ENCODE data around the gene PAX3. TPM values are rescaled to one million over a fixed set of nuclear protein-coding genes. Genes with fewer than 3 reads are reported as not detected.

Gene PAX3
- total RNA-seq, 1 donor, result not detected

- H3K27ac ChIP-seq (ENCODE audit: low read depth, low read length), result no peak overlapping the region
- H3K4me2 ChIP-seq (ENCODE audit: insufficient read depth, low read length), result no peak overlapping the region
- H3K27me3 ChIP-seq (ENCODE audit: insufficient read depth, low read length), result no peaks in the 10 kb centered on the region
- no peaks in the 10 kb centered on the region for H4K20me1 ChIP-seq (ENCODE audit: insufficient read depth, low read length)
- H3K4me3 ChIP-seq (ENCODE audit: insufficient read depth, low read length), result no peak overlapping the region
- no peak for DNase-seq (ENCODE audit: insufficient read length, low spot score, missing footprints)
- H3K36me3 ChIP-seq (ENCODE audit: insufficient read depth, low read length), result no peaks in the 10 kb centered on the region
- no peaks in the 10 kb centered on the region for H3K9me3 ChIP-seq (ENCODE audit: low read depth, low read length)
- no peaks in the 10 kb centered on the region for H3K4me1 ChIP-seq (ENCODE audit: insufficient read depth, low read length)
- TF ChIP-seq CTCF (IDR thresholded peaks at IDR 0.05; ENCODE audit: extremely low read depth, low read depth, low read length), result no peak
- H3K79me2 ChIP-seq (ENCODE audit: insufficient read depth, low read length), result no peaks in the 10 kb centered on the region
- no peak overlapping the region for H2AFZ ChIP-seq (ENCODE audit: low read length)
Measured at GRCh38 chr2:222248256-222248655, 50.5 kb downstream of the PAX3 start.

GRCh38 chr2:222242532-222242931, 56.3 kb downstream of the PAX3 start:
- H3K79me2 ChIP-seq (ENCODE audit: insufficient read depth, low read length), result no peaks in the 10 kb centered on the region
- no peak for TF ChIP-seq CTCF (IDR thresholded peaks at IDR 0.05; ENCODE audit: extremely low read depth, low read depth, low read length)
- H3K36me3 ChIP-seq (ENCODE audit: insufficient read depth, low read length), result no peaks in the 10 kb centered on the region
- no peaks in the 10 kb centered on the region for H3K27me3 ChIP-seq (ENCODE audit: insufficient read depth, low read length)
- DNase-seq (ENCODE audit: insufficient read length, low spot score, missing footprints), result no peak
- no peak overlapping the region for H2AFZ ChIP-seq (ENCODE audit: low read length)
- no peaks in the 10 kb centered on the region for H3K4me1 ChIP-seq (ENCODE audit: insufficient read depth, low read length)
- no peak overlapping the region for H3K4me3 ChIP-seq (ENCODE audit: insufficient read depth, low read length)
- no peaks in the 10 kb centered on the region for H4K20me1 ChIP-seq (ENCODE audit: insufficient read depth, low read length)
- H3K27ac ChIP-seq (ENCODE audit: low read depth, low read length), result no peak overlapping the region
- H3K9me3 ChIP-seq (ENCODE audit: low read depth, low read length), result no peaks in the 10 kb centered on the region
- H3K4me2 ChIP-seq (ENCODE audit: insufficient read depth, low read length), result no peak overlapping the region

- Histone ChIP-seq H3K4me3 (ENCODE audit: insufficient read depth, low read length) (no peak overlapping the region), H3K4me1 (ENCODE audit: insufficient read depth, low read length) (no peaks in the 10 kb centered on the region), H3K36me3 (ENCODE audit: insufficient read depth, low read length) (no peaks in the 10 kb centered on the region), H3K4me2 (ENCODE audit: insufficient read depth, low read length) (no peak overlapping the region), H4K20me1 (ENCODE audit: insufficient read depth, low read length) (no peaks in the 10 kb centered on the region), H2AFZ (ENCODE audit: low read length) (no peak overlapping the region), H3K9me3 (ENCODE audit: low read depth, low read length) (no peaks in the 10 kb centered on the region), H3K27me3 (ENCODE audit: insufficient read depth, low read length) (no peaks in the 10 kb centered on the region), H3K27ac (ENCODE audit: low read depth, low read length) (no peak overlapping the region), H3K79me2 (ENCODE audit: insufficient read depth, low read length) (no peaks in the 10 kb centered on the region)
- no peak for DNase-seq (ENCODE audit: insufficient read length, low spot score, missing footprints)
- TF ChIP-seq CTCF (IDR thresholded peaks at IDR 0.05; ENCODE audit: extremely low read depth, low read depth, low read length), result no peak
Measured at GRCh38 chr2:222241128-222241870, 57.5 kb downstream of the PAX3 start.

- Histone ChIP-seq H2AFZ (ENCODE audit: low read length) (no peak overlapping the region), H3K27ac (ENCODE audit: low read depth, low read length) (no peak overlapping the region), H4K20me1 (ENCODE audit: insufficient read depth, low read length) (no peaks in the 10 kb centered on the region), H3K4me3 (ENCODE audit: insufficient read depth, low read length) (no peak overlapping the region), H3K9me3 (ENCODE audit: low read depth, low read length) (no peaks in the 10 kb centered on the region), H3K79me2 (ENCODE audit: insufficient read depth, low read length) (no peaks in the 10 kb centered on the region), H3K36me3 (ENCODE audit: insufficient read depth, low read length) (no peaks in the 10 kb centered on the region), H3K27me3 (ENCODE audit: insufficient read depth, low read length) (no peaks in the 10 kb centered on the region), H3K4me2 (ENCODE audit: insufficient read depth, low read length) (no peak overlapping the region), H3K4me1 (ENCODE audit: insufficient read depth, low read length) (no peaks in the 10 kb centered on the region)
- no peak for TF ChIP-seq CTCF (IDR thresholded peaks at IDR 0.05; ENCODE audit: extremely low read depth, low read depth, low read length)
- DNase-seq (ENCODE audit: insufficient read length, low spot score, missing footprints), result no peak
Measured at GRCh38 chr2:222240676-222241049, 58.1 kb downstream of the PAX3 start.

Data from osteoblast (primary cell).